ENCODE results near the gene SLC17A4. TPM values are rescaled to one million over a fixed set of nuclear protein-coding genes. Genes with fewer than 3 reads are reported as not detected.

SLC17A4 gene
- total and polyA plus RNA-seq, 2 donors from 2014 or later = 0.88 to 1.8 TPM

- DNase-seq (no peak), FAIRE-seq (no peak)
- H3K9me3 ChIP-seq (ENCODE audit: control insufficient read depth in 2 of 3, insufficient read depth in 1 of 3, low read length in 3 of 3) = no peaks in the 10 kb centered on the region
- intact Hi-C loops (cut with DNase I) = no loop called here
- H3K9ac ChIP-seq (ENCODE audit: low read length in 3 of 3) = no peak overlapping the region
- no peak overlapping the region for H3K27ac ChIP-seq (ENCODE audit: low read depth in 2 of 2, low read length in 2 of 2)
- H3K36me3 ChIP-seq (ENCODE audit: control insufficient read depth in 2 of 3, insufficient read depth in 3 of 3, low read length in 3 of 3) = no peaks in the 10 kb centered on the region
- H3K27me3 ChIP-seq (ENCODE audit: control insufficient read depth, insufficient read depth, low read length) = no peaks in the 10 kb centered on the region
- peaks cover 0 to 4% (median 0%) of the 10 kb centered on the region in 3 donors for H3K4me1 ChIP-seq (ENCODE audit: control insufficient read depth in 2 of 3, insufficient read depth in 2 of 3, low read depth in 1 of 3, low read length in 3 of 3)
- no peak for TF ChIP-seq CTCF (IDR thresholded peaks at IDR 0.05; ENCODE audit: borderline replicate concordance, extremely low read depth, insufficient read depth)
- H3K4me3 ChIP-seq (ENCODE audit: low read length in 3 of 3) = no peak overlapping the region
Observed at GRCh38 chr6:25756382-25757363, 2.1 kb downstream of the SLC17A4 start.

- intact Hi-C loops (cut with DNase I) = no loop called here
- H3K36me3 ChIP-seq (ENCODE audit: control insufficient read depth in 2 of 3, insufficient read depth in 3 of 3, low read length in 3 of 3) = no peaks in the 10 kb centered on the region
- no peak overlapping the region for H3K27ac ChIP-seq (ENCODE audit: low read depth in 2 of 2, low read length in 2 of 2)
- H3K27me3 ChIP-seq (ENCODE audit: control insufficient read depth, insufficient read depth, low read length) = no peaks in the 10 kb centered on the region
- DNase-seq (no peak), FAIRE-seq (no peak)
- no peak overlapping the region for H3K4me3 ChIP-seq (ENCODE audit: low read length in 3 of 3)
- peaks cover 0 to 4% (median 0%) of the 10 kb centered on the region in 3 donors for H3K4me1 ChIP-seq (ENCODE audit: control insufficient read depth in 2 of 3, insufficient read depth in 2 of 3, low read depth in 1 of 3, low read length in 3 of 3)
- no peaks in the 10 kb centered on the region for H3K9me3 ChIP-seq (ENCODE audit: control insufficient read depth in 2 of 3, insufficient read depth in 1 of 3, low read length in 3 of 3)
- no peak for TF ChIP-seq CTCF (IDR thresholded peaks at IDR 0.05; ENCODE audit: borderline replicate concordance, extremely low read depth, insufficient read depth)
- no peak overlapping the region for H3K9ac ChIP-seq (ENCODE audit: low read length in 3 of 3)
Observed at GRCh38 chr6:25757936-25758642, 3.5 kb downstream of the SLC17A4 start.

GRCh38 chr6:25764611-25765010, 10.1 kb downstream of the SLC17A4 start:
- no peak overlapping the region for H3K27ac ChIP-seq (ENCODE audit: low read depth in 2 of 2, low read length in 2 of 2)
- H3K9me3 ChIP-seq (ENCODE audit: control insufficient read depth in 2 of 3, insufficient read depth in 1 of 3, low read length in 3 of 3) = no peaks in the 10 kb centered on the region
- FAIRE-seq (no peak), DNase-seq (no peak)
- H3K27me3 ChIP-seq (ENCODE audit: control insufficient read depth, insufficient read depth, low read length) = no peaks in the 10 kb centered on the region
- no peak overlapping the region for H3K4me3 ChIP-seq (ENCODE audit: low read length in 3 of 3)
- H3K4me1 ChIP-seq (ENCODE audit: control insufficient read depth in 2 of 3, insufficient read depth in 2 of 3, low read depth in 1 of 3, low read length in 3 of 3) = no peaks in the 10 kb centered on the region
- peaks cover 0 to 3% (median 0%) of the 10 kb centered on the region in 3 donors for H3K36me3 ChIP-seq (ENCODE audit: control insufficient read depth in 2 of 3, insufficient read depth in 3 of 3, low read length in 3 of 3)
- TF ChIP-seq CTCF (IDR thresholded peaks at IDR 0.05; ENCODE audit: borderline replicate concordance, extremely low read depth, insufficient read depth) = no peak
- no peak overlapping the region for H3K9ac ChIP-seq (ENCODE audit: low read length in 3 of 3)
- intact Hi-C loops (cut with DNase I) = no loop called here
